Psoas muscle (tissue), 8 donors: ENCODE measurements around the gene CTIF. TPM values are rescaled to one million over a fixed set of nuclear protein-coding genes. Genes with fewer than 3 reads are reported as not detected.

ENCODE experiments used
- ATAC-seq, 4 donors: fragments of 200-7000 bp; cut with Tn5 transposase; one replicate each; pipeline ENCODE4 v1.9.1; 2020; ENCODE audit warnings: moderate library complexity in 3 of 4, mild to moderate bottlenecking in 2 of 4
- DNase-seq, 2 donors: peaks; one replicate each; pipeline ENCODE4 v3.0.0-alpha.2; 2020
- H3K27ac ChIP-seq: fragments of 200-600 bp; one replicate; pipeline ENCODE4 v1.8.0; 2022
- H3K27me3 ChIP-seq, 3 donors: fragments of 200-600 bp in 1 of 3; one replicate each; pipeline versions ENCODE4 v1.6.1 to v1.8.0; 2013 to 2022; ENCODE audit warnings: low read length in 2 of 3, mild to moderate bottlenecking in 2 of 3, moderate library complexity in 1 of 3; ENCODE audit not compliant: insufficient read depth in 3 of 3
- H3K36me3 ChIP-seq, 2 donors: fragments of 200-600 bp in 1 of 2; one replicate each; pipeline versions ENCODE4 v1.6.1 to v1.8.0; 2013 to 2022; ENCODE audit warnings: low read depth in 1 of 2, mild to moderate bottlenecking in 1 of 2, moderate library complexity in 1 of 2; ENCODE audit not compliant: insufficient read depth in 1 of 2
- H3K4me1 ChIP-seq: fragments of 200-600 bp; one replicate; pipeline ENCODE4 v1.8.0; 2022
- H3K4me3 ChIP-seq: fragments of 200-600 bp; one replicate; pipeline ENCODE4 v1.8.0; 2022; ENCODE audit warnings: mild to moderate bottlenecking
- H3K9me3 ChIP-seq: fragments of 200-600 bp; one replicate; pipeline ENCODE4 v1.8.0; 2022
- CTCF ChIP-seq: fragments of 200-600 bp; IDR thresholded peaks from one replicate; pipeline ENCODE4 v1.8.0; 2022; ENCODE audit warnings: antibody characterized with exemption
- WGBS, 3 donors: extraction: QIAGEN DNeasy Blood & Tissue Kit; methylation state at CpG; one replicate each; pipeline versions ENCODE4 v1.1.6 to v1.1.7; 2013; 5-methylcytosine and 5-hydroxymethylcytosine counted together
- intact Hi-C, 2 donors: fragments of 100-400 bp; cut with DNase I; formaldehyde crosslinking; loops; one replicate each; pipeline versions ENCODE4 v1.11.0 to v1.14.2; 2022
- polyA plus RNA-seq, 3 donors: library from polyadenylated mRNA; stranded (reverse); fragments of 200-250 nt; gene quantifications; one replicate each; pipeline ENCODE4 v1.2.3, GENCODE V29; 2013
- total RNA-seq, 4 donors: library from RNA; stranded (reverse); fragmentation: NEBNext Ultra II Directional in 2 of 4; extraction: Animal tissue kit (Norgen Biotek cat#: 25700) in 2 of 4; gene quantifications; one replicate each; pipeline versions ENCODE4 v1.2.1 to v1.2.4, GENCODE V29; 2021 to 2023
- donor health status: healthy with polysubstance abuse.
- donor health status: DM: no; HTN: no; CAD: no; lungs with moderate emphysema.
- donor health status: Bipolar disorder and iron deficiency.
- donor health status: healthy.
- donor health status: DM: yes; HTN: yes; CAD: no.
- donor health status: DM: no; HTN: no; CAD: no.
- donor health status: DM: no; HTN: no; CAD: no.
- donor health status: DM: yes; HTN: yes; CAD: no.

CTIF gene
- total and polyA plus RNA-seq, 7 donors, result 11.3 to 40.5 (median 26.9) TPM

- DNase-seq, result no peak
- H3K27ac ChIP-seq, result no peak overlapping the region
- WGBS, 3 donors, result 48 to 51% (median 50%) methylated on average over 7 of the region's 7 CpGs
- no peak for TF ChIP-seq CTCF
- H3K36me3 ChIP-seq, result peaks cover 0 to 3% of the 10 kb centered on the region in 2 donors
- no peak overlapping the region for H3K4me3 ChIP-seq
- H3K27me3 ChIP-seq, result no peaks in the 10 kb centered on the region
- ATAC-seq, result peak in 3 of 4 donors; percentile 45 to 78 (median 71)
- intact Hi-C loops, result loop anchor here in 1 of 2 donors (5.0 kb wide), 2 partner anchors 58 to 118 kb away; no protein-coding TSS in a partner anchor
- H3K9me3 ChIP-seq, result no peaks in the 10 kb centered on the region
- H3K4me1 ChIP-seq, result peaks cover 25% of the 10 kb centered on the region
Observed at GRCh38 chr18:48660346-48661228, 121.8 kb downstream of the CTIF start.

DNA sequence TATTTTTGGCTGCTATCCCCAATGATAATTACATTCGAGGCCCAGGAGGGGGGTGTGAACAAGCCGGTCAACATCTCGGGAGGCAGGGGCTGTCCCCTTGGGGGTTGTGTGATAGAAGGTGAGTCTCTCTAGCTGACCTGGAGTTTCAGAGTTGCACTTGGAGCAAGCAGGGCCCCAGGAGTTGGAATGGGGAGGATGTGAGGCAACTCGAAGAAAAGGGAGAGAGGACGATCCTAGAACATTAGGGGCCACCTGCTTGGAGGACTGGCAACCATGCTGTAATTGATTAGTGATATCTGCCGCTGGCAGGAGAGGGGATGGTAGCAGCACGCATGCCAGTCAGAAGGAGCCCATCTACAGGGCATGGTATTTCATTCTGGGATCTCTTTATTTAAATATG lies 122.6 kb downstream of the CTIF start:
- intact Hi-C loops, result loop anchor here in 1 of 2 donors (5.0 kb wide), 2 partner anchors 59 to 119 kb away; no protein-coding TSS in a partner anchor
- Histone ChIP-seq H3K27me3 (no peaks in the 10 kb centered on the region), H3K4me1 (peaks cover 27% of the 10 kb centered on the region), H3K9me3 (no peaks in the 10 kb centered on the region), H3K36me3 (peaks cover 0 to 6% of the 10 kb centered on the region in 2 donors), H3K27ac (no peak overlapping the region), H3K4me3 (no peak overlapping the region)
- ATAC-seq (no peak), DNase-seq (no peak)
- TF ChIP-seq CTCF, result no peak
- WGBS, 3 donors, result 67 to 83% (median 79%) methylated on average over 7 of the region's 7 CpGs

- WGBS, 3 donors, result 63 to 70% (median 66%) methylated on average over 9 of the region's 9 CpGs
- Histone ChIP-seq H3K36me3 (peaks cover 0 to 6% of the 10 kb centered on the region in 2 donors), H3K4me3 (no peak overlapping the region), H3K27ac (no peak overlapping the region), H3K9me3 (no peaks in the 10 kb centered on the region), H3K27me3 (no peaks in the 10 kb centered on the region), H3K4me1 (peaks cover 29% of the 10 kb centered on the region)
- peak; percentile 57 to 64 (median 58) for ATAC-seq
- TF ChIP-seq CTCF, result no peak
- intact Hi-C loops, result loop anchor here in 1 of 2 donors (5.0 kb wide), 2 partner anchors 60 to 120 kb away; no protein-coding TSS in a partner anchor
- no peak for DNase-seq
Observed at GRCh38 chr18:48662011-48662661, 123.3 kb downstream of the CTIF start.

GRCh38 chr18:48663096-48663930 lies 124.5 kb downstream of the CTIF start:
- DNase-seq (no peak), ATAC-seq (no peak)
- Histone ChIP-seq H3K27ac (no peak overlapping the region), H3K36me3 (peaks cover 0 to 6% of the 10 kb centered on the region in 2 donors), H3K4me3 (no peak overlapping the region), H3K4me1 (peaks cover 29% of the 10 kb centered on the region), H3K27me3 (no peaks in the 10 kb centered on the region), H3K9me3 (no peaks in the 10 kb centered on the region)
- WGBS, 3 donors, result 91 to 94% (median 94%) methylated on average over 14 of the region's 14 CpGs
- intact Hi-C loops, result loop anchor here in 1 of 2 donors (5.0 kb wide), 2 partner anchors 61 to 121 kb away; no protein-coding TSS in a partner anchor
- no peak for TF ChIP-seq CTCF
